ENCODE measurements around the gene CDYL.

The CDYL gene

GRCh38 chr6:4781967-4782575, 5.9 kb downstream of the CDYL start:
- no peak overlapping the region; the same call in 1 of the 2 replicates for H3K9ac ChIP-seq
- H3K27me3 ChIP-seq = no peaks in the 10 kb centered on the region
- no peak for TF ChIP-seq Cebpa-rat (IDR thresholded peaks at IDR 0.05)
- H3K4me3 ChIP-seq = no peak overlapping the region; the same call in 1 of the 2 replicates
- peak overlapping the region; percentile 73 for H3K4me2 ChIP-seq
- no peak overlapping the region for H3K27ac ChIP-seq
- H3K36me3 ChIP-seq = peaks cover 39% of the 10 kb centered on the region
- peaks cover 54% of the 10 kb centered on the region for H3K9me3 ChIP-seq
- H3K4me1 ChIP-seq = peaks cover 50% of the 10 kb centered on the region
- H4K20me1 ChIP-seq = peaks cover 96% of the 10 kb centered on the region

- Histone ChIP-seq H3K4me1 (peaks cover 33% of the 10 kb centered on the region), H3K27me3 (no peaks in the 10 kb centered on the region), H3K27ac (no peak overlapping the region), H3K4me2 (no peak overlapping the region), H3K4me3 (no peak overlapping the region), H3K36me3 (peaks cover 59% of the 10 kb centered on the region), H3K9me3 (peaks cover 58% of the 10 kb centered on the region), H3K9ac (no peak overlapping the region), H4K20me1 (peaks cover 95% of the 10 kb centered on the region)
- TF ChIP-seq Cebpa-rat (IDR thresholded peaks at IDR 0.05) = no peak
These were observed 10.8 kb downstream of the CDYL start for GRCh38 chr6:4786996-4787395.

- Histone ChIP-seq H3K4me2 (peak overlapping the region; percentile 70), H4K20me1 (peaks cover 96% of the 10 kb centered on the region)
These were observed 12.3 kb downstream of the CDYL start for GRCh38 chr6:4788482-4788881.

GRCh38 chr6:4788953-4789584, 12.9 kb downstream of the CDYL start:
- Histone ChIP-seq H3K36me3 (peaks cover 67% of the 10 kb centered on the region), H3K4me1 (peaks cover 28% of the 10 kb centered on the region), H3K4me2 (peak overlapping the region; percentile 70), H3K9ac (peak overlapping the region; percentile 4; the same call in 1 of the 2 replicates), H3K27ac (0 out of 2 replicates have a peak overlapping the region, but pooled peaks have one; percentile 12), H3K9me3 (peaks cover 61% of the 10 kb centered on the region), H3K4me3 (peak overlapping the region; percentile 2; the same call in 1 of the 2 replicates), H4K20me1 (peaks cover 96% of the 10 kb centered on the region), H3K27me3 (no peaks in the 10 kb centered on the region)
- TF ChIP-seq Cebpa-rat (IDR thresholded peaks at IDR 0.05) = no peak

More at GRCh38 chr6:4788482-4788881, 12.3 kb downstream of the CDYL start:
- Histone ChIP-seq H3K27me3 (no peaks in the 10 kb centered on the region), H3K27ac (no peak overlapping the region), H3K4me1 (peaks cover 28% of the 10 kb centered on the region), H3K9ac (peak overlapping the region; percentile 4; the same call in 1 of the 2 replicates), H3K36me3 (peaks cover 67% of the 10 kb centered on the region), H3K9me3 (peaks cover 61% of the 10 kb centered on the region), H3K4me3 (no peak overlapping the region; the same call in 1 of the 2 replicates)
- no peak for TF ChIP-seq Cebpa-rat (IDR thresholded peaks at IDR 0.05)

GRCh38 chr6:4790158-4790899, 14.1 kb downstream of the CDYL start:
- H4K20me1 ChIP-seq = peaks cover 91% of the 10 kb centered on the region
- no peak overlapping the region for H3K4me3 ChIP-seq
- H3K36me3 ChIP-seq = peaks cover 59% of the 10 kb centered on the region
- H3K4me2 ChIP-seq = no peak overlapping the region
- H3K27ac ChIP-seq = no peak overlapping the region
- no peak for TF ChIP-seq Cebpa-rat (IDR thresholded peaks at IDR 0.05)
- no peak overlapping the region for H3K9ac ChIP-seq
- peaks cover 55% of the 10 kb centered on the region for H3K9me3 ChIP-seq
- peaks cover 28% of the 10 kb centered on the region for H3K4me1 ChIP-seq
- H3K27me3 ChIP-seq = no peaks in the 10 kb centered on the region

GRCh38 chr6:4794140-4794707, 18.0 kb downstream of the CDYL start:
- no peak overlapping the region for H3K9ac ChIP-seq
- peaks cover 68% of the 10 kb centered on the region for H4K20me1 ChIP-seq
- TF ChIP-seq Cebpa-rat (IDR thresholded peaks at IDR 0.05) = no peak

GRCh38 chr6:4797587-4797986, 21.4 kb downstream of the CDYL start:
- Histone ChIP-seq H3K9me3 (peaks cover 57% of the 10 kb centered on the region), H3K36me3 (peaks cover 35% of the 10 kb centered on the region), H3K9ac (no peak overlapping the region), H3K27me3 (no peaks in the 10 kb centered on the region), H3K27ac (no peak overlapping the region), H3K4me1 (peaks cover 23% of the 10 kb centered on the region), H3K4me2 (no peak overlapping the region), H3K4me3 (no peak overlapping the region), H4K20me1 (peaks cover 70% of the 10 kb centered on the region)
- no peak for TF ChIP-seq Cebpa-rat (IDR thresholded peaks at IDR 0.05)

More at GRCh38 chr6:4794140-4794707, 18.0 kb downstream of the CDYL start:
- peaks cover 45% of the 10 kb centered on the region for H3K36me3 ChIP-seq
- H3K4me3 ChIP-seq = no peak overlapping the region
- no peaks in the 10 kb centered on the region for H3K27me3 ChIP-seq
- peaks cover 8% of the 10 kb centered on the region for H3K4me1 ChIP-seq
- H3K27ac ChIP-seq = no peak overlapping the region
- H3K4me2 ChIP-seq = no peak overlapping the region
- H3K9me3 ChIP-seq = peaks cover 62% of the 10 kb centered on the region

- TF ChIP-seq Cebpa-rat (IDR thresholded peaks at IDR 0.05) = no peak
- H3K27me3 ChIP-seq = no peaks in the 10 kb centered on the region
These were observed 23.7 kb downstream of the CDYL start for GRCh38 chr6:4799912-4800311.

GRCh38 chr6:4800662-4801061, 24.5 kb downstream of the CDYL start:
- no peak overlapping the region for H3K27ac ChIP-seq
- TF ChIP-seq Cebpa-rat (IDR thresholded peaks at IDR 0.05) = no peak
- H4K20me1 ChIP-seq = peaks cover 77% of the 10 kb centered on the region
- peaks cover 44% of the 10 kb centered on the region for H3K9me3 ChIP-seq
- peaks cover 26% of the 10 kb centered on the region for H3K36me3 ChIP-seq
- peaks cover 44% of the 10 kb centered on the region for H3K4me1 ChIP-seq
- no peak overlapping the region for H3K9ac ChIP-seq
- no peaks in the 10 kb centered on the region for H3K27me3 ChIP-seq
- H3K4me3 ChIP-seq = no peak overlapping the region
- peak overlapping the region; percentile 77 for H3K4me2 ChIP-seq

More at GRCh38 chr6:4799912-4800311, 23.7 kb downstream of the CDYL start:
- Histone ChIP-seq H4K20me1 (peaks cover 70% of the 10 kb centered on the region), H3K27ac (no peak overlapping the region), H3K4me2 (no peak overlapping the region), H3K9ac (no peak overlapping the region), H3K4me1 (peaks cover 39% of the 10 kb centered on the region), H3K4me3 (no peak overlapping the region), H3K9me3 (peaks cover 42% of the 10 kb centered on the region), H3K36me3 (peaks cover 22% of the 10 kb centered on the region)
